ENCODE data around the gene CHD5.

GRCh38 chr1:6092211-6092610, 87.9 kb downstream of the CHD5 start:
- TF ChIP-seq POLR2AphosphoS5 (IDR thresholded peaks at IDR 0.05; ENCODE audit: low read depth, low read length) = no peak
- TF ChIP-seq, protein P1, sequence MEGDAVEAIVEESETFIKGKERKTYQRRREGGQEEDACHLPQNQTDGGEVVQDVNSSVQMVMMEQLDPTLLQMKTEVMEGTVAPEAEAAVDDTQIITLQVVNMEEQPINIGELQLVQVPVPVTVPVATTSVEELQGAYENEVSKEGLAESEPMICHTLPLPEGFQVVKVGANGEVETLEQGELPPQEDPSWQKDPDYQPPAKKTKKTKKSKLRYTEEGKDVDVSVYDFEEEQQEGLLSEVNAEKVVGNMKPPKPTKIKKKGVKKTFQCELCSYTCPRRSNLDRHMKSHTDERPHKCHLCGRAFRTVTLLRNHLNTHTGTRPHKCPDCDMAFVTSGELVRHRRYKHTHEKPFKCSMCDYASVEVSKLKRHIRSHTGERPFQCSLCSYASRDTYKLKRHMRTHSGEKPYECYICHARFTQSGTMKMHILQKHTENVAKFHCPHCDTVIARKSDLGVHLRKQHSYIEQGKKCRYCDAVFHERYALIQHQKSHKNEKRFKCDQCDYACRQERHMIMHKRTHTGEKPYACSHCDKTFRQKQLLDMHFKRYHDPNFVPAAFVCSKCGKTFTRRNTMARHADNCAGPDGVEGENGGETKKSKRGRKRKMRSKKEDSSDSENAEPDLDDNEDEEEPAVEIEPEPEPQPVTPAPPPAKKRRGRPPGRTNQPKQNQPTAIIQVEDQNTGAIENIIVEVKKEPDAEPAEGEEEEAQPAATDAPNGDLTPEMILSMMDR (IDR thresholded peaks at IDR 0.05) = no peak
